Measurements from ENCODE around the gene SEMA5B. TPM values are rescaled to one million over a fixed set of nuclear protein-coding genes. Genes with fewer than 3 reads are reported as not detected.

The SEMA5B gene
- total and polyA plus RNA-seq, 7 experiments from 2014 or later = 0.19 to 0.51 (median 0.24) TPM; not detected in 4

GRCh38 chr3:123066896-123067688 lies 39.5 kb upstream of the SEMA5B start, which contains the start of gene PDIA5:
TSS of gene PDIA5 (plus strand) at chr3:123067025. CDS start at chr3:123067165, 140 bp downstream.
- Histone ChIP-seq H3K4me1 (ENCODE audit: control insufficient read depth in 2 of 2, insufficient read depth in 2 of 2, low read length in 2 of 2) (peaks cover 7 to 8% of the 10 kb centered on the region in 2 donors), H3K36me3 (ENCODE audit: control insufficient read depth in 2 of 3, insufficient read depth in 3 of 3, low read length in 3 of 3) (no peaks in the 10 kb centered on the region), H3K27me3 (ENCODE audit: control insufficient read depth in 2 of 2, insufficient read depth in 2 of 2, low read length in 2 of 2) (no peaks in the 10 kb centered on the region), H3K27ac (ENCODE audit: low read depth, low read length) (peak within 1 kb of the TSS; percentile 45), H3K4me3 (ENCODE audit: low read length) (peak within 1 kb of the TSS; percentile 60), H3K9me3 (ENCODE audit: control insufficient read depth in 2 of 3, low read length in 3 of 3) (no peaks in the 10 kb centered on the region)
- ChIA-PET POLR2A (interaction anchor here (0.9 kb wide), 1 partner anchor 135 kb away, joined by 4 read pairs; the partner anchor contains the start of gene SEC22A), CTCF (interaction anchor here (0.6 kb wide), 1 partner anchor 1668 kb away, joined by 3 read pairs; no protein-coding TSS in a partner anchor)
- H3K4me3 Mint-ChIP-seq = peak within 1 kb of the TSS; percentile 79 to 90 (median 84)
- ATAC-seq (peak; percentile 76), DNase-seq (peak in 8 of 9 donors; percentile 13 to 81 (median 28))
- H3K4me1 Mint-ChIP-seq = peaks cover 6 to 41% (median 28%) of the 10 kb centered on the region in 7 donors
- peak within 1 kb of the TSS in 7 of 9 donors; percentile 8 to 81 (median 53) for H3K27ac Mint-ChIP-seq
- peaks cover 0 to 2% (median 0%) of the 10 kb centered on the region in 11 donors for H3K9me3 Mint-ChIP-seq
- intact Hi-C loops (cut with micrococcal nuclease) = loop anchor here (1.0 to 5.0 kb wide), 2 partner anchors 134 to 135 kb away; partner anchors contain the start of gene SEC22A (in 2 of the 2)
- H3K27me3 Mint-ChIP-seq = peaks cover 0 to 8% (median 0%) of the 10 kb centered on the region in 5 donors
- H3K36me3 Mint-ChIP-seq = peaks cover 0 to 3% (median 0%) of the 10 kb centered on the region in 5 donors

GRCh38 chr3:123066599-123066895 lies 39.0 kb upstream of the SEMA5B start:
- H3K4me3 Mint-ChIP-seq = peak overlapping the region; percentile 79 to 90 (median 84)
- peak overlapping the region in 7 of 9 donors; percentile 8 to 81 (median 30) for H3K27ac Mint-ChIP-seq
- peak overlapping the region; percentile 60 for H3K4me3 ChIP-seq (ENCODE audit: low read length)
- intact Hi-C loops (cut with micrococcal nuclease) = loop anchor here in 1 of 2 donors (5.0 kb wide), 1 partner anchor 136 kb away; the partner anchor contains the start of gene SEC22A
- peaks cover 0 to 3% (median 0%) of the 10 kb centered on the region in 5 donors for H3K36me3 Mint-ChIP-seq
- no peaks in the 10 kb centered on the region for H3K9me3 ChIP-seq (ENCODE audit: control insufficient read depth in 2 of 3, low read length in 3 of 3)
- DNase-seq (no peak), ATAC-seq (no peak)
- H3K4me1 ChIP-seq (ENCODE audit: control insufficient read depth in 2 of 2, insufficient read depth in 2 of 2, low read length in 2 of 2) = peaks cover 7 to 8% of the 10 kb centered on the region in 2 donors
- ChIA-PET CTCF (no interaction called here), POLR2A (interaction anchor here (0.9 kb wide), 1 partner anchor 135 kb away, joined by 4 read pairs; the partner anchor contains the start of gene SEC22A)
- H3K36me3 ChIP-seq (ENCODE audit: control insufficient read depth in 2 of 3, insufficient read depth in 3 of 3, low read length in 3 of 3) = no peaks in the 10 kb centered on the region
- H3K9me3 Mint-ChIP-seq = peaks cover 0 to 2% (median 0%) of the 10 kb centered on the region in 11 donors
- H3K27ac ChIP-seq (ENCODE audit: low read depth, low read length) = no peak overlapping the region
- no peaks in the 10 kb centered on the region for H3K27me3 ChIP-seq (ENCODE audit: control insufficient read depth in 2 of 2, insufficient read depth in 2 of 2, low read length in 2 of 2)
- peaks cover 0 to 9% (median under 1%) of the 10 kb centered on the region in 5 donors for H3K27me3 Mint-ChIP-seq
- peaks cover 6 to 41% (median 26%) of the 10 kb centered on the region in 7 donors for H3K4me1 Mint-ChIP-seq

GRCh38 chr3:123064914-123065313 lies 37.4 kb upstream of the SEMA5B start:
- Mint-ChIP-seq H3K27ac (peak overlapping the region in 1 of 9 donors; percentile 63), H3K4me1 (peaks cover 6 to 41% (median 26%) of the 10 kb centered on the region in 7 donors), H3K4me3 (peak overlapping the region in 4 of 10 donors; percentile 5 to 67 (median 30)), H3K27me3 (peaks cover 0 to 16% (median 2%) of the 10 kb centered on the region in 5 donors), H3K9me3 (peaks cover 0 to 2% (median 0%) of the 10 kb centered on the region in 11 donors), H3K36me3 (peaks cover 0 to 3% (median 0%) of the 10 kb centered on the region in 5 donors)
- no peak overlapping the region for H3K4me3 ChIP-seq (ENCODE audit: low read length)
- intact Hi-C loops (cut with micrococcal nuclease) = loop anchor here in 1 of 2 donors (5.0 kb wide), 1 partner anchor 137 kb away; the partner anchor contains the start of gene SEC22A
- POLR2A ChIA-PET = no interaction called here
- H3K27me3 ChIP-seq (ENCODE audit: control insufficient read depth in 2 of 2, insufficient read depth in 2 of 2, low read length in 2 of 2) = no peaks in the 10 kb centered on the region
- ATAC-seq = no peak
- H3K36me3 ChIP-seq (ENCODE audit: control insufficient read depth in 2 of 3, insufficient read depth in 3 of 3, low read length in 3 of 3) = no peaks in the 10 kb centered on the region
- H3K4me1 ChIP-seq (ENCODE audit: control insufficient read depth in 2 of 2, insufficient read depth in 2 of 2, low read length in 2 of 2) = peaks cover 7 to 8% of the 10 kb centered on the region in 2 donors
- no peaks in the 10 kb centered on the region for H3K9me3 ChIP-seq (ENCODE audit: control insufficient read depth in 2 of 3, low read length in 3 of 3)
- DNase-seq = no peak
- no peak overlapping the region for H3K27ac ChIP-seq (ENCODE audit: low read depth, low read length)
- CTCF ChIA-PET = no interaction called here

- H3K27me3 Mint-ChIP-seq = peaks cover 0 to 16% (median 2%) of the 10 kb centered on the region in 5 donors
- intact Hi-C loops (cut with micrococcal nuclease) = no loop called here
- H3K36me3 Mint-ChIP-seq = peaks cover 0 to 3% (median 0%) of the 10 kb centered on the region in 5 donors
- H3K4me3 Mint-ChIP-seq = peak overlapping the region in 5 of 10 donors; percentile 5 to 67 (median 33)
- POLR2A ChIA-PET = no interaction called here
- H3K4me1 ChIP-seq (ENCODE audit: control insufficient read depth in 2 of 2, insufficient read depth in 2 of 2, low read length in 2 of 2) = peaks cover 7 to 8% of the 10 kb centered on the region in 2 donors
- H3K27ac ChIP-seq (ENCODE audit: low read depth, low read length) = no peak overlapping the region
- CTCF ChIA-PET = no interaction called here
- no peaks in the 10 kb centered on the region for H3K27me3 ChIP-seq (ENCODE audit: control insufficient read depth in 2 of 2, insufficient read depth in 2 of 2, low read length in 2 of 2)
- H3K4me3 ChIP-seq (ENCODE audit: low read length) = no peak overlapping the region
- H3K9me3 Mint-ChIP-seq = peaks cover 0 to 2% (median 0%) of the 10 kb centered on the region in 11 donors
- H3K36me3 ChIP-seq (ENCODE audit: control insufficient read depth in 2 of 3, insufficient read depth in 3 of 3, low read length in 3 of 3) = no peaks in the 10 kb centered on the region
- DNase-seq (no peak), ATAC-seq (no peak)
- peak overlapping the region in 1 of 9 donors; percentile 63 for H3K27ac Mint-ChIP-seq
- peaks cover 6 to 41% (median 25%) of the 10 kb centered on the region in 7 donors for H3K4me1 Mint-ChIP-seq
- H3K9me3 ChIP-seq (ENCODE audit: control insufficient read depth in 2 of 3, low read length in 3 of 3) = no peaks in the 10 kb centered on the region
Measured at GRCh38 chr3:123064506-123064905, 36.9 kb upstream of the SEMA5B start.

- Histone ChIP-seq H3K9me3 (ENCODE audit: control insufficient read depth in 2 of 3, low read length in 3 of 3) (no peaks in the 10 kb centered on the region), H3K27me3 (ENCODE audit: control insufficient read depth in 2 of 2, insufficient read depth in 2 of 2, low read length in 2 of 2) (no peaks in the 10 kb centered on the region), H3K4me3 (ENCODE audit: low read length) (no peak overlapping the region), H3K36me3 (ENCODE audit: control insufficient read depth in 2 of 3, insufficient read depth in 3 of 3, low read length in 3 of 3) (no peaks in the 10 kb centered on the region), H3K4me1 (ENCODE audit: control insufficient read depth in 2 of 2, insufficient read depth in 2 of 2, low read length in 2 of 2) (peaks cover 4 to 5% of the 10 kb centered on the region in 2 donors), H3K27ac (ENCODE audit: low read depth, low read length) (no peak overlapping the region)
- intact Hi-C loops (cut with micrococcal nuclease) = no loop called here
- no peak for DNase-seq
- peaks cover 0 to 16% (median 2%) of the 10 kb centered on the region in 5 donors for H3K27me3 Mint-ChIP-seq
- peaks cover 0 to 1% (median 0%) of the 10 kb centered on the region in 5 donors for H3K36me3 Mint-ChIP-seq
- peaks cover 5 to 29% (median 12%) of the 10 kb centered on the region in 7 donors for H3K4me1 Mint-ChIP-seq
- H3K27ac Mint-ChIP-seq = no peak overlapping the region
- ChIA-PET CTCF (no interaction called here), POLR2A (no interaction called here)
- H3K9me3 Mint-ChIP-seq = peaks cover 0 to 2% (median 0%) of the 10 kb centered on the region in 11 donors
- no peak overlapping the region for H3K4me3 Mint-ChIP-seq
- no peak for ATAC-seq
Measured at GRCh38 chr3:123063034-123063433, 35.5 kb upstream of the SEMA5B start.

GRCh38 chr3:123061856-123062255 lies 34.3 kb upstream of the SEMA5B start:
- DNase-seq (no peak), ATAC-seq (no peak)
- Histone ChIP-seq H3K27ac (ENCODE audit: low read depth, low read length) (no peak overlapping the region), H3K4me1 (ENCODE audit: control insufficient read depth in 2 of 2, insufficient read depth in 2 of 2, low read length in 2 of 2) (no peaks in the 10 kb centered on the region), H3K9me3 (ENCODE audit: control insufficient read depth in 2 of 3, low read length in 3 of 3) (no peaks in the 10 kb centered on the region), H3K27me3 (ENCODE audit: control insufficient read depth in 2 of 2, insufficient read depth in 2 of 2, low read length in 2 of 2) (no peaks in the 10 kb centered on the region), H3K4me3 (ENCODE audit: low read length) (no peak overlapping the region), H3K36me3 (ENCODE audit: control insufficient read depth in 2 of 3, insufficient read depth in 3 of 3, low read length in 3 of 3) (no peaks in the 10 kb centered on the region)
- Mint-ChIP-seq H3K9me3 (peaks cover 0 to 2% (median 0%) of the 10 kb centered on the region in 11 donors), H3K4me1 (peaks cover 0 to 25% (median 6%) of the 10 kb centered on the region in 7 donors), H3K36me3 (peaks cover 0 to 1% (median 0%) of the 10 kb centered on the region in 5 donors), H3K27ac (no peak overlapping the region), H3K27me3 (peaks cover 0 to 16% (median 2%) of the 10 kb centered on the region in 5 donors), H3K4me3 (no peak overlapping the region)
- CTCF ChIA-PET = no interaction called here
- intact Hi-C loops (cut with micrococcal nuclease) = no loop called here
- POLR2A ChIA-PET = no interaction called here

Data from naive thymus-derived CD4-positive, alpha-beta T cell (primary cell).